Measurements from ENCODE around the gene CDC42EP1. TPM values are rescaled to one million over a fixed set of nuclear protein-coding genes. Genes with fewer than 3 reads are reported as not detected.

The CDC42EP1 gene
- total RNA-seq, 1 experiment from 2014 or later, result 12.7 TPM

DNA sequence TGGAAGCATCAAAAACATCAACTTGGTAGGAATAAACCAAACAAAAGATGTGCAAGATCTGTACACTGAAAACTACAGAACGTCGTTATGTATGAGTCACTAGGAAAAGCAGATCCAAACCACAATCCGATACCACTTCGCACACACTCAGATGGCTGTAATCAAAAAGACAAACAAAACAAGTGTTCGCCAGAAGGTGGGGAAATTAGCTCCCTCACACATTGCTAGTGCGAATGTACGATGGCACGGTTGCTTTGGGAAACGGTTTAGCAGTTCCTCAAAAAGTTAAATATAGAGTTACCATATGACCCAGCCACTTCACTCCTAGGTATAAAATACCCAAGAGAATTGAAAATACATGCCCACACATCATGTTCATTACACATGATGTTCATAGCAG is 26.3 kb upstream of the CDC42EP1 start:
- no peak for ATAC-seq

DNA sequence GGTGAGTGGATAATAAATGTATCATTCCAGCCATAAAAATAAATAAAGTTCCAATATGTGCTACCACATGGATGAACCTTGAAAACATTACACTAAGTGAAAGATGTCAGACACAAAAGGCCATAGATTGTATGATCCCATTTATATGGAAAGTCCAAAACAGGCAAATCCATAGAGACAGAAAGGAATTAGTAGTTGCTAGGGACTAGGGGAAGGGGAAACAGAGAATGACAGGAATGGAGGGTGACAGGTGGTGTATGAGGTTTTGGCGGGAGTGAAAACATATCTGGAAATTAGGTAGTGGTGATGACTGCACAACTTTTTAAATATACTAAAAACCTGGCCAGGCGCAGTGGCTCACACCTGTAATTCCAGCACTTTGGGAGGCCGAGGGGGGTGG is 25.8 kb upstream of the CDC42EP1 start:
- POLR2A ChIA-PET, result no interaction called here
- CTCF ChIA-PET, result interaction anchor here (1.0 kb wide), 1 partner anchor 58 kb away, joined by 4 read pairs; no protein-coding TSS in a partner anchor
- TF ChIP-seq ELF4 (CRISPR knock-in tag; IDR thresholded peaks at IDR 0.05; ENCODE audit: low read depth) (no peak), JAZF1 (CRISPR knock-in tag; IDR thresholded peaks at IDR 0.05) (no peak), GRHL2 (CRISPR knock-in tag; IDR thresholded peaks at IDR 0.05; ENCODE audit: insufficient replicate concordance, severe bottlenecking) (no peak), ATF1 (CRISPR knock-in tag; IDR thresholded peaks at IDR 0.05) (no peak), ETV6 (CRISPR knock-in tag; IDR thresholded peaks at IDR 0.05) (no peak), OVOL2 (CRISPR knock-in tag; IDR thresholded peaks at IDR 0.05; ENCODE audit: borderline replicate concordance) (no peak), ZNF671 (CRISPR knock-in tag; IDR thresholded peaks at IDR 0.05) (no peak), SP1 (CRISPR knock-in tag; conservative IDR thresholded peaks at IDR 0.05) (no peak), EMX1 (CRISPR knock-in tag; IDR thresholded peaks at IDR 0.05) (no peak), SMAD3 (CRISPR knock-in tag; IDR thresholded peaks at IDR 0.05; ENCODE audit: borderline replicate concordance) (no peak), TEAD1 (CRISPR knock-in tag; IDR thresholded peaks at IDR 0.05) (no peak)
- TF ChIP-seq, protein P1, sequence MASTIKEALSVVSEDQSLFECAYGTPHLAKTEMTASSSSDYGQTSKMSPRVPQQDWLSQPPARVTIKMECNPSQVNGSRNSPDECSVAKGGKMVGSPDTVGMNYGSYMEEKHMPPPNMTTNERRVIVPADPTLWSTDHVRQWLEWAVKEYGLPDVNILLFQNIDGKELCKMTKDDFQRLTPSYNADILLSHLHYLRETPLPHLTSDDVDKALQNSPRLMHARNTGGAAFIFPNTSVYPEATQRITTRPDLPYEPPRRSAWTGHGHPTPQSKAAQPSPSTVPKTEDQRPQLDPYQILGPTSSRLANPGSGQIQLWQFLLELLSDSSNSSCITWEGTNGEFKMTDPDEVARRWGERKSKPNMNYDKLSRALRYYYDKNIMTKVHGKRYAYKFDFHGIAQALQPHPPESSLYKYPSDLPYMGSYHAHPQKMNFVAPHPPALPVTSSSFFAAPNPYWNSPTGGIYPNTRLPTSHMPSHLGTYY (CRISPR knock-in tag; IDR thresholded peaks at IDR 0.05), result no peak
- TF ChIP-seq, protein P2, sequence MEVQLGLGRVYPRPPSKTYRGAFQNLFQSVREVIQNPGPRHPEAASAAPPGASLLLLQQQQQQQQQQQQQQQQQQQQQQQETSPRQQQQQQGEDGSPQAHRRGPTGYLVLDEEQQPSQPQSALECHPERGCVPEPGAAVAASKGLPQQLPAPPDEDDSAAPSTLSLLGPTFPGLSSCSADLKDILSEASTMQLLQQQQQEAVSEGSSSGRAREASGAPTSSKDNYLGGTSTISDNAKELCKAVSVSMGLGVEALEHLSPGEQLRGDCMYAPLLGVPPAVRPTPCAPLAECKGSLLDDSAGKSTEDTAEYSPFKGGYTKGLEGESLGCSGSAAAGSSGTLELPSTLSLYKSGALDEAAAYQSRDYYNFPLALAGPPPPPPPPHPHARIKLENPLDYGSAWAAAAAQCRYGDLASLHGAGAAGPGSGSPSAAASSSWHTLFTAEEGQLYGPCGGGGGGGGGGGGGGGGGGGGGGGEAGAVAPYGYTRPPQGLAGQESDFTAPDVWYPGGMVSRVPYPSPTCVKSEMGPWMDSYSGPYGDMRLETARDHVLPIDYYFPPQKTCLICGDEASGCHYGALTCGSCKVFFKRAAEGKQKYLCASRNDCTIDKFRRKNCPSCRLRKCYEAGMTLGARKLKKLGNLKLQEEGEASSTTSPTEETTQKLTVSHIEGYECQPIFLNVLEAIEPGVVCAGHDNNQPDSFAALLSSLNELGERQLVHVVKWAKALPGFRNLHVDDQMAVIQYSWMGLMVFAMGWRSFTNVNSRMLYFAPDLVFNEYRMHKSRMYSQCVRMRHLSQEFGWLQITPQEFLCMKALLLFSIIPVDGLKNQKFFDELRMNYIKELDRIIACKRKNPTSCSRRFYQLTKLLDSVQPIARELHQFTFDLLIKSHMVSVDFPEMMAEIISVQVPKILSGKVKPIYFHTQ (CRISPR knock-in tag; IDR thresholded peaks at IDR 0.05), result no peak
- TF ChIP-seq, protein P3, sequence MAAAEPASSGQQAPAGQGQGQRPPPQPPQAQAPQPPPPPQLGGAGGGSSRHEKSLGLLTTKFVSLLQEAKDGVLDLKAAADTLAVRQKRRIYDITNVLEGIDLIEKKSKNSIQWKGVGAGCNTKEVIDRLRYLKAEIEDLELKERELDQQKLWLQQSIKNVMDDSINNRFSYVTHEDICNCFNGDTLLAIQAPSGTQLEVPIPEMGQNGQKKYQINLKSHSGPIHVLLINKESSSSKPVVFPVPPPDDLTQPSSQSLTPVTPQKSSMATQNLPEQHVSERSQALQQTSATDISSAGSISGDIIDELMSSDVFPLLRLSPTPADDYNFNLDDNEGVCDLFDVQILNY (CRISPR knock-in tag; IDR thresholded peaks at IDR 0.05), result no peak
- TF ChIP-seq, protein P4, sequence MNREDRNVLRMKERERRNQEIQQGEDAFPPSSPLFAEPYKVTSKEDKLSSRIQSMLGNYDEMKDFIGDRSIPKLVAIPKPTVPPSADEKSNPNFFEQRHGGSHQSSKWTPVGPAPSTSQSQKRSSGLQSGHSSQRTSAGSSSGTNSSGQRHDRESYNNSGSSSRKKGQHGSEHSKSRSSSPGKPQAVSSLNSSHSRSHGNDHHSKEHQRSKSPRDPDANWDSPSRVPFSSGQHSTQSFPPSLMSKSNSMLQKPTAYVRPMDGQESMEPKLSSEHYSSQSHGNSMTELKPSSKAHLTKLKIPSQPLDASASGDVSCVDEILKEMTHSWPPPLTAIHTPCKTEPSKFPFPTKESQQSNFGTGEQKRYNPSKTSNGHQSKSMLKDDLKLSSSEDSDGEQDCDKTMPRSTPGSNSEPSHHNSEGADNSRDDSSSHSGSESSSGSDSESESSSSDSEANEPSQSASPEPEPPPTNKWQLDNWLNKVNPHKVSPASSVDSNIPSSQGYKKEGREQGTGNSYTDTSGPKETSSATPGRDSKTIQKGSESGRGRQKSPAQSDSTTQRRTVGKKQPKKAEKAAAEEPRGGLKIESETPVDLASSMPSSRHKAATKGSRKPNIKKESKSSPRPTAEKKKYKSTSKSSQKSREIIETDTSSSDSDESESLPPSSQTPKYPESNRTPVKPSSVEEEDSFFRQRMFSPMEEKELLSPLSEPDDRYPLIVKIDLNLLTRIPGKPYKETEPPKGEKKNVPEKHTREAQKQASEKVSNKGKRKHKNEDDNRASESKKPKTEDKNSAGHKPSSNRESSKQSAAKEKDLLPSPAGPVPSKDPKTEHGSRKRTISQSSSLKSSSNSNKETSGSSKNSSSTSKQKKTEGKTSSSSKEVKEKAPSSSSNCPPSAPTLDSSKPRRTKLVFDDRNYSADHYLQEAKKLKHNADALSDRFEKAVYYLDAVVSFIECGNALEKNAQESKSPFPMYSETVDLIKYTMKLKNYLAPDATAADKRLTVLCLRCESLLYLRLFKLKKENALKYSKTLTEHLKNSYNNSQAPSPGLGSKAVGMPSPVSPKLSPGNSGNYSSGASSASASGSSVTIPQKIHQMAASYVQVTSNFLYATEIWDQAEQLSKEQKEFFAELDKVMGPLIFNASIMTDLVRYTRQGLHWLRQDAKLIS (CRISPR knock-in tag; IDR thresholded peaks at IDR 0.05; ENCODE audit: borderline replicate concordance), result no peak
- TF ChIP-seq, protein P5, sequence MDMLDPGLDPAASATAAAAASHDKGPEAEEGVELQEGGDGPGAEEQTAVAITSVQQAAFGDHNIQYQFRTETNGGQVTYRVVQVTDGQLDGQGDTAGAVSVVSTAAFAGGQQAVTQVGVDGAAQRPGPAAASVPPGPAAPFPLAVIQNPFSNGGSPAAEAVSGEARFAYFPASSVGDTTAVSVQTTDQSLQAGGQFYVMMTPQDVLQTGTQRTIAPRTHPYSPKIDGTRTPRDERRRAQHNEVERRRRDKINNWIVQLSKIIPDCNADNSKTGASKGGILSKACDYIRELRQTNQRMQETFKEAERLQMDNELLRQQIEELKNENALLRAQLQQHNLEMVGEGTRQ (CRISPR knock-in tag; IDR thresholded peaks at IDR 0.05), result no peak
- ATAC-seq (no peak), DNase-seq (ENCODE audit: low spot score) (no peak)
- Mint-ChIP-seq H3K27me3 (ENCODE audit: low read depth) (peaks cover 4% of the 10 kb centered on the region; the same call in 1 of the 2 replicates), H3K27ac (no peak overlapping the region), H3K4me1 (peaks cover 7% of the 10 kb centered on the region), H3K9me3 (no peaks in the 10 kb centered on the region), H3K36me3 (no peaks in the 10 kb centered on the region), H3K4me3 (no peak overlapping the region)

More for the DNA sequence above, 26.3 kb upstream of the CDC42EP1 start:
- CTCF ChIA-PET, result interaction anchor here (1.0 kb wide), 1 partner anchor 58 kb away, joined by 4 read pairs; no protein-coding TSS in a partner anchor
- POLR2A ChIA-PET, result no interaction called here
- Mint-ChIP-seq H3K36me3 (no peaks in the 10 kb centered on the region), H3K4me3 (no peak overlapping the region), H3K9me3 (no peaks in the 10 kb centered on the region), H3K4me1 (peaks cover 5% of the 10 kb centered on the region), H3K27ac (no peak overlapping the region), H3K27me3 (ENCODE audit: low read depth) (peaks cover 4% of the 10 kb centered on the region; the same call in 1 of the 2 replicates)
- TF ChIP-seq, protein P6, sequence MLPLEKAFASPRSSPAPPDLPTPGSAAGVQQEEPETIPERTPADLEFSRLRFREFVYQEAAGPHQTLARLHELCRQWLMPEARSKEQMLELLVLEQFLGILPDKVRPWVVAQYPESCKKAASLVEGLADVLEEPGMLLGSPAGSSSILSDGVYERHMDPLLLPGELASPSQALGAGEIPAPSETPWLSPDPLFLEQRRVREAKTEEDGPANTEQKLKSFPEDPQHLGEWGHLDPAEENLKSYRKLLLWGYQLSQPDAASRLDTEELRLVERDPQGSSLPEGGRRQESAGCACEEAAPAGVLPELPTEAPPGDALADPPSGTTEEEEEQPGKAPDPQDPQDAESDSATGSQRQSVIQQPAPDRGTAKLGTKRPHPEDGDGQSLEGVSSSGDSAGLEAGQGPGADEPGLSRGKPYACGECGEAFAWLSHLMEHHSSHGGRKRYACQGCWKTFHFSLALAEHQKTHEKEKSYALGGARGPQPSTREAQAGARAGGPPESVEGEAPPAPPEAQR (CRISPR knock-in tag; IDR thresholded peaks at IDR 0.05), result no peak
- TF ChIP-seq FOXP1 (CRISPR knock-in tag; IDR thresholded peaks at IDR 0.05; ENCODE audit: borderline replicate concordance), result no peak
- no peak for DNase-seq (ENCODE audit: low spot score)

Measured in WTC11 (cell line).